ENCODE measurements around the gene PAFAH1B1.
"Not testable (repeated sequence)": the region's sequence is repeated elsewhere in the genome, so short reads cannot be mapped to it uniquely, and the experiment has no call there.

PAFAH1B1 gene

DNA sequence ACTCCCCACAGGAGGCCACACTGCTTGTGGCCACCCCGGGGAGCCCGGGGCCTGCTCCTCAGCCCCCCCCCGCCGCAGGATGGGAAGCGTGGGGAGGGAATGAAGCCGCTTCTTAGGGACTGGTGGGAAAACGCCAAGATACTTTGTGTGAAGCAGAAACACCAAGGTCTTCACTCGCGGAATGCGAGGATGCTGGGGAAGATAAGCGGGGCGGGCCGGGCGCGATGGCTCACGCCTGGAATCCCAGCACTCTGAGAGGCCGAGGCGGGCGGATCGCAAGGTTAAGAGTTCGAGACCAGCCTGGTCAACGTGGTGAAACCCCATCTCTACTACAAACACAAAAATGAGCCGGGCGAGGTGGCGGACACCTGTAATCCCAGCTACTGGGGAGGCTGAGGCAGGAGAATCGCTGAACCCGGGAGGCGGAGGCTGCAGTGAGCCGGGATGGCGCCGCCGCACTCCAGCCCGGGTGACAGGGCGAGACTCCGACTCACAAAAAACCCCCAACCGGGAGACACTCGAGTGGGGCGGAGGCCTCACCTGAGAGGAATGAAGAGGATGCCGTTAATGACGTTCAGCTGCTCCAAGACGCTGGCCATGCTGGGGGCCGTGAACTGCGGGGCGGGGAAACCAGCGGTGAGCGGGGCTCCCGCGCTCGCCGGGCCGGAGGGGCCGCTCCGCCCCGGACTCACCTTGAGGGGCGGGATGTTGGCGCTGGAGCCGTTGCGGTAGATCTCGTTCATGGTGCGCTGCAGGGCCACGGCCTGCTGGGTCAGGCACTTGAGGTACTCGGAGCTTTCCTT, 97.8 kb downstream of the PAFAH1B1 start:
- no peak for DNase-seq

DNA sequence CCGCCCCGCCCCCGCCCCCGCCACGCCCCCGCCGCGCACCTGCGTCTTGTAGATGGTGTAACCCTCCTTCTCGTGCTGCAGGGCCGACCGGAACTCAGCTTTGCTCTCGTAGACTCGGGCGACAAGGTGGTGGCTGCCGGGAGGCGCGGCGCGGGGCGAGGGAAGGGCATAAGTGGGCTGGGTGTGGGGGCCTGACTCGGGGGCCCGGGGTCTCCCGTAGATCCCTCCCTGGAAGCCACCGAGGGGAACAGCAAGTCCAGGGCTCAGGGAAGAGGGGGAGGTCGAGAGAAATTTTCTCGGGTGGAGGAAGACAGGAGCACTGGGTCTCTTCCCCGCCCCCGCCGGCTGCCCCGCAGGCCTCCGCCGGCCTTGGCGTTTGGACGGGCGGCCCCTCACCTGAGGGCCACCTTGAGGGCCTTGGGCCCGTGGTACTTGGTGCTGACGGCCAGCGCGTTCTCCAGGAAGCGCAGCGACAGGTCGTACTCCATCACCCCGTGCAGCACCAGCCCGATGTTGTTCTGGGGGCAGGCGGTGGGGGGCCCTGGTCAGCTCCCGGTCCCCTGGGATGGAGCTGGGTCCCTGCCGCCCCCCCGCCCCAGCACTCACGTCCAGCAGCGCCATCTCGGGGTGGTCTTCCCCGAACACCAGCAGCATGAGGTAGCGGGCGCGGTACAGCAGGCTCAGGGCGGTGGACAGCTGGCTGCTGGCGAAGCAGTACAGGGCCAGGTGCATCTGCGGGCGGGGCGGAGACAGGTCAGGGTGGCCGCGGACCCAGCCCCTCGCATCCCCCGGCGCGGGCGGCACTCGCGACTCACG, 98.7 kb downstream of the PAFAH1B1 start:
- no peak for DNase-seq

DNA sequence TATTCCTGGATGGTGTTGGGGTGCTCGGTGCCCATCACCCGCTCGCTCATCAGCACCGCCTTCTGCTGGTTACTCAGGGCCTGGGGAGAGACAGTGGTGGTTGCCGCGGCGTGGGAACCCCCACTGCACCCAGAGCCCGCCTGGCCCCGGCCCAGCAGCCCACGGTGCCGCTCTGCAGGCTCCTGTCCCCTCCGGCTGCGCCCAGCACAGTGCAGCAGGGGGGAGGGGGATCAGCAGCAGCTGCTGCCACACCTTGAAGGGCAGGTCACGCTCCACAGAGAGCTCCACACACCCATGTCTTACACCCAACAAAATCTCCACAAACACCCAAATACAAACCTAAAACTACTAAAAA, 99.3 kb downstream of the PAFAH1B1 start:
- DNase-seq, result no peak

DNA sequence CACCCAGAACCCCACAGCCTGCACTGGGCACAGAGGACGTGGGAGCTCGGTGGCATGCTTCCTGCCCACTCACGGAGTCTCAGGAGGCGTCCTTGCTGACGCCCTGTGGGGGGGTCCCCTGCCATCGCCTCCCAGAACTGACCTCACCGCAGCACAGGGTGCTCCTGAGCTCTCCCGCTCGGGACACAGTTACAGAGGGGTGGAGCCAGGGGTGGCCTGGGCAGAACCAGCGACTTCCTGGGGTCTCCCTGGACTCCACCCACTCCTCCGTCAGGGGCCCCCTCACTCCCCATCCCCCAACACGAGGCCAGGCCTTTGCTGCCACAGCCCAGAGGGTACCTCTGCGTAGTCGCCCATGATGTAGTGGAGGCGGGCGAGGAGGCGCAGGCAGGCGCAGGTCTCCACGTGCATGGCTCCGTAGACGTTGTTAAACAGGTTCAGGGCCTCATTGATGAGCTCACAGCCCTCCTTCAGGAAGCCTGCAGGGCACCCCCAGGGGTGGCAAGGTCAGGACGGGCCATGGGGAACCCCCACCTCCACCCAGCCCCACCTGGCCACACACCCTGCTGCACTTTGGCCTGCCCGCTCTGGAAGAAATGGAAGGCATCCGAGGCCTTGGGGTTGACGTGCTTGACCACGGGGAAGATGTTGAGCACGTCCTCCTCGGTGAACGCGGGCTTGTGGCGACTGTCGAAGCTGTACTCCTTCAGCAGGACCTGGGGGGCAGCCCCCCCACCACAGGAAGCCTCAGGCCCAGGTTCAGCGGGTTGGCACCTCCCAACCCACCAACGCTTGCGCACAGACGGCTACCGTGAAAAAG, 100.3 kb downstream of the PAFAH1B1 start:
- no peak for DNase-seq

DNA sequence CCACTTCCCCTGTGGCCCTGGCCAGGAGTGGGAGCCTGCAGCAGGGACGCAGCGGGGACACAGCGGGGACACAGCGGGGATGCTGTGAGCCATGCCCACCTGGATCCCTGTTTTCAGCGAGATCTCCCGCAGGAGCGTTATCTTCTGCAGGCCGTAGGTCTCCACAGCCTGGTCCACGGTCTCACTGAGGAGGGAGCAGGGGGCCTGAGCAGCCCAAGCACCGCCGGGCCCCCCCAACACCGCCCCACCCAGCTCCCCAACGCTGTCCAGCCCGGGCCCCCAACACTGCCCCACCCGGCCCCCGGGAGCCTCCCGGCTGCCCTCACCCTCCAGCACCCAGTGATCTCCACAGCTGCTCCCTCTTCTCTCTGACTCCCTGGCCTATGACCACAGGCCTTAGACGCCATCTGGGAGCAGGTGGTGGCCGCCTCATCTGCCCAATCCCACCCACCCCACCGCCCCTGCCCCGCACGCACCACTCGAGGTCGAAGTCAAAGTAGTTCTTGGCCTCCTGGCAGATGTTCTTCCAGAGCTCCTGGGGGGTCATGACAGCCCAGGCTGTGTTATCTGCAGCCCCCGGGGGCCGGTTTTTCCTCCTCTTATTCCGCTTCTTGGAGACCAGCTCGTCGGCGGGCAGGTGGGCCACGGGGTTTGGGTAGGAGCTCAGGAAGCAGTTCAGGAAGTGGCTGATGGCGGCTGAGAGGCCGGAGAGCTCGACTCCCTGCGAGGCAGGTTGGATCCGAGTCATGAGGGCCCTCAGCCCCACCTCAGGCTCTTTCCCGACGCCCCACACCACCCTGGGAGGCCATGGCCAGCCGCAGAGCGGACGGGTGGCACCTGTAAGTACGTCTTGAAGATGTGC, 101.2 kb downstream of the PAFAH1B1 start:
- no peak for DNase-seq

DNA sequence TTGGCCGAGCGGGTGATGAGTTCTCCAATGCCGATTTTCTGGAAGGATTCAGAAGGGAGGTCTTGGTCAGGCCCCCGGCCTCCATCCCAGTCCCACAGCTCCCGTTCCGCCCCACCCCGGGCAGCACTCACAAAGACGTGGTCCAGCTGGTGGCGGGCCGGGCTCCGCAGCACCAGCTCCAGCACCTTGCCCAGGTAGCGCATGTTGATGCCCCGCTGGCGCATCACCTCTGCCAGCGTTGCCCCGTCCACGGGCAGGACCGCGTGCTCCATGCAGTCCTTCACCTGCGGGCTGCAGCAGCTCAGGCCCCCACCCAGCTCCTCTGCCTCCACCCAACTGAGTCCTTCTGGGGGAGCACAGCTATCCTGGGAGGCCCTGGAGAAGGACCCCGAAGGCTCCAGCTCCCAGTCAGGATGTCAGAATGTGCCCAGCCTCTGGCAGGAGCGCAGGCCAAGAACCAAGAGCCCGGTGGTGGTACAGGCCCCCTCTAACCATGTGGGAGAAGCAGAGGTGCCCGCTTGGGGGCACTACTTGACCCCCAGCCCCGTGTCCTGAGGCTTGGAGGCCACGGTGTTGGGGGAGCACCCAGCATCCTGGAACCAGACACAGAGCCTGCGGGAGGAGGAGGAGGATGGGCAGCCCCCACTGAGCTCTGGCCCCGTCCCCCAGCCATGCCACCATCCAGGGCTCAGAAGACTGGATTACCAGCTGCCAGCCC, 101.9 kb downstream of the PAFAH1B1 start:
- no peak for DNase-seq

DNA sequence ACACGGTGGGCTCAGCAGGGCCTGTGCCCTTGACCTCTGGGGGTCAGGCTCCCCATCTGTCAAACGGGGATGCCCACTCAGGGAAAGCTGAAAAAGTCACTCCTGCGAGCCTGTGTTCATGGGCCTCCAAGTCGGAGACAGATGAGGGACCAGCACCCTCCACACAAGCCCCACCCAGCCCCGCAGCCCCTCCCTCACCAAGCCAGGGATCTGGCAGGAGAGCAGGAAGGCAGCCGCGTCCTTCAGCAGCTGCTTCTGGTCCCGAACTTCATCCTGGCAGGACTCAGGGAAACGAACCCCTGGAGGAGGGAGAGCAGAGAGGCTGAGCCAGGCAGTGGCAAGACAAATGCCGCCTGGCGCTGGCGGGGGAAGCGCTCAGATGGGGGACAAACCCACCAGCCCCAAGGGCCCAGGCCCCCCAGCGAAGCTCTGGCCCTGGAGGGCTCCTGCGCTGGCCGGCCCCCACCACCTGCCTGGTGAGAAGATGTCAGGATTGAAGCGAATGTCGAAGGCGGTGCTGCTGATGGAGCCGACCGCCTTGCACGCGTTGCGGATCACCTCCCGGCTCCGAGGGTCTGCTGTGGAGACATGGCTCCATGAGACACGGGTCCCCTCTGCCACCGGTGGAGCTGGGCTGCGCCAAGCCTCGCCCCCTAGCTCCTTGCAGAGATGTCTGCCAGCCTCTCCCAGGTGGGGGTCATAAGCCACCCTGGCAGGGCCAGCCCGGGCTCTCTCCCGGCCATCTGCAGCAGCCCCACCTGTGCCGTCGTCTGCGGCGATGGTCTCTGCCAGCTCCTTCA, 102.7 kb downstream of the PAFAH1B1 start:
- DNase-seq, result no peak

DNA sequence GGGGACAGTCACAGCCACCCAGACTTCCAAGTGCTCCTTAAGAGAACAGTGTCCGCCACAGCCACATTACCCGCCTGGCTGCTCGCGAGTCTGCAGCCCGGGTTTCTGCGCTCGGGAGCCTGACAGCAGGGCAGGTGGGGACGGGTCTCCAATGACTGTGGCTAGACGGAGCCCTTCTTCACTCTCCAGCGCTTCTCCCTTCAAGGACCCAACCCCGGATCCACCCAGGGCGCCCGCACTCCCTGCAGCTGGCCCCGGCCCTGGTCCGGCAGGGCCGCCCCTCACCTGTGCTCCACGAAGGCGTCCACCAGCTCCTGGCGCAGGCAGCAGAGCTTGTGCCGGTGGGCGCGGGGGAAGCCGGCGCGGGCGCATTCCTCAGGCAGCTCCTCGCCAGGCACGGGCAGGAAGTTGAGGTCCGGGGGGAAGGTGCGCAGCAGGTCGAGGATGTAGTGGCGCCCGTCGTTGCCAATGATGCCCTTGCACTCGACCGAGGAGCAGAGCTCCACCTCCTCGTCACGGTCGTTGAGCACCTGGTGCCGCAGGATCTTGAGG, 104.2 kb downstream of the PAFAH1B1 start:
- no peak for DNase-seq

DNA sequence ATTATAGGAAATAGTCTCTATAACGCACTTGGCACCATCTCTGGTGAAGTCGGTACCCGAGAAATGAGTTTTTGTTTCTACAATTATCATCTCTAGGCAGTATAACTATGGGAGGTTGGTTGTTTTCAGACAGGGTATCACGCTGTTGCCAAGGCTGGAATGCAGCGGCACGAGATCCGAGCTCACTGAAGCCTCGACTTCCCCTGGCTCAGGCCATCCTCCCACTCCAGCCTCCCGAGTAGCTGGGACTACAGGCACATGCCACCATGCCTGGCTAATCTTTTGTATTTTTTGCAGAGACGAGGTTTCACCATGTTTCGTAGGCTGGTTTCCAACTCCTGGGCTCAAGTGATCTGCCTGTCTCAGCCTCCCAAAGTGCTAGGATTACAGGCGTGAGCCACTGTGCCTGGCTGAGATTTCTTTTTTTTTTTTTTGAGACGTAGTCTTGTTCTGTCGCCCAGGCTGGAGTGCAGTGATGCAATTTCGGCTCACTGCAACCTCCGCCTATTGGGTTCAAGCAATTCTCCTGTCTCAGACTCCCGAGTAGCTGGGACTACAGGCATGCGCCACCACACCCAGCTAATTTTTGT, 105.9 kb downstream of the PAFAH1B1 start:
- not testable (repeated sequence) for DNase-seq

DNA sequence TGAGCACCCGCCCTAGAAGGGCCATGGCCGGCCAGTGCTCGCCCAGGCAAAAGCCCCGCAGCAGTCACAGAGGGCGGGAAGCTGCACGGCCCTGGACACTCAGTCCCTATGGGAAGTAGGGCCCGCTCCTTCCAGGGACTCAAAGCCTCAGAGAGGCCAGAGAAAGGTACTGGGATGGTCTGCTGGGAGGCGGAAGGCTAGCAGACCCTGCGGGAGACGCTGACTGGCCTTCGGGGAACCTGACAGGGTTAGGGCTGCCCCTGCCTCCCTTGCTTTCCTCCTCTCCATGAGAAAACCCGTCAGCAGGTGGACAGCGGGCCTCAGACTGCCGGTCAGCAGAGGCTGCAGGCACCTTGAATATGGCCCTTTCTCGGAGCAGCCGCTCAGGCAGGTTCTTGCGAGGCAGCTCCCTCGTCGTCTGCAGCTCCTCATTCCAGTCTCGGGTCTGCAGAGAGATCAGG, 106.6 kb downstream of the PAFAH1B1 start:
- DNase-seq, result no peak

DNA sequence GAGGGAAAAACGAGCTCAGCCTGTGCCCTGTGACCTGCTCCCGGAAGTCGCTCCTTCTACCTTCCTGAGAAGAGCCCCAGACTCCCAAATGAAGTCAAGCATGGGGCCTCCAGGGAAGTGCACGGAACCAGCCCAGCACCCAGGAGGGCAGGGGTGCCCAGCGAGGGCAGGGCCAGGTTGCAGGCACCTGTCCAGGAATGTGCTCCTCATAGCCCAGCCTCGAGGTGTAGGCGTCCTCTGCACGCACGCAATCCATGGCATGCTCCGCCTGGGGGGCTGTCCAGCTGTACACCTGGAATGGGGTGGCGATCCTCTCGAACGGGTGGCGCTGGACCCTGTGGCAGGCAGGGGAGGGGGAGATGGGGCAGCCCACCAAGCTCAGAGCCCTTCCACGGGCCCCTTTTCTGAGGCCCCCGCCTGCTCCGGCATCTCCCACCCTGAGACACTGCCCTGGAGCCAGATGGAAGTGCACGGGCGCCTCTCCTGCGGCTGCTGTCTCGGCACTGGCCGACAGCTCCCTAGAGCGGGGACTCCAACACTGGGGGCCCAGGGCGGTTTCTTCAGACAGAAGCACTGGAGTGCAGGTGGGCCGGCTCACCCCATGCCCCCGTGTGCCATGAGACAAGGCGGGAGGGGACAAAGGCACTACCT, 107.2 kb downstream of the PAFAH1B1 start:
- DNase-seq, result no peak

DNA sequence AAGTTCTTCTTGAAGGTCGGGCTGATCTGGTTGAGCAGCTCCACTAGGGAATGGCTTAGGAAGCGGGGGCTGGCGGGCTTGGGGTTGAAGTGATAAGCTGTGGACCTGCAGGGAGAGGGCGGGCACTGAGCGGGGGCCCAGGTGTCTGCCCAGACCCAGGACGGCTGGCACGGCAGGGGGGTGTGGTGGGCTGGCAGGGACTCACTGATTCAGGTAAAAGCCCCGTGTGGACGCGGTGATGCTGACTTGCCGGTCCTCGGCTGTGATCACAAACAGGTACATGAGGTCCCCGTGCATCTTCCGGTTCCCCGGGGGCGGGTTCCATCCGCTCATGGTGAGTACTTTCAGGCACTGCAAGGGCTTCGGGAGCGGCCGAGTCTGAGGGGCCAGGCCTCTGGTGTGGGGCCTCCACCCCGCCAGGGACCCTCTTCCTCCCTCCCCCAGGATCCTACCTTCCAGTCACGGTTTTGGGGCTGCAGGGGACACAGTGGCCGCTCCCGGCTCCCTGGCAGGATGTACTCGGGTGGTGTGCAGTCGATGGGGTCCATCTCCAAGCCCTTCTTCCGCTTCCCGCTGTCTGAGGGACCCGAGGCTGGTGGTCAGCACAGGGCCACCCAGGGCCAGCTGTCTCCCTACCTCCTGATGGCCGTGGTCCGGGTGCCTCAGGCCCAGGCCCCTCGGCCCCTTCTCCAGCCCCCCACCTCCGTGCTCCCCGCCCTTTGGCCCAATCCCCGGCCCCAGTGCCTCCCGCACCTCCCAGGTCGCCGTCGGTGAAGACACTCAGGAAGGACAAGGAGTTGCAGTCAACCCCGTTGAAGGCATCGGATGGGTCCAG, 107.9 kb downstream of the PAFAH1B1 start:
- no peak for DNase-seq

DNA sequence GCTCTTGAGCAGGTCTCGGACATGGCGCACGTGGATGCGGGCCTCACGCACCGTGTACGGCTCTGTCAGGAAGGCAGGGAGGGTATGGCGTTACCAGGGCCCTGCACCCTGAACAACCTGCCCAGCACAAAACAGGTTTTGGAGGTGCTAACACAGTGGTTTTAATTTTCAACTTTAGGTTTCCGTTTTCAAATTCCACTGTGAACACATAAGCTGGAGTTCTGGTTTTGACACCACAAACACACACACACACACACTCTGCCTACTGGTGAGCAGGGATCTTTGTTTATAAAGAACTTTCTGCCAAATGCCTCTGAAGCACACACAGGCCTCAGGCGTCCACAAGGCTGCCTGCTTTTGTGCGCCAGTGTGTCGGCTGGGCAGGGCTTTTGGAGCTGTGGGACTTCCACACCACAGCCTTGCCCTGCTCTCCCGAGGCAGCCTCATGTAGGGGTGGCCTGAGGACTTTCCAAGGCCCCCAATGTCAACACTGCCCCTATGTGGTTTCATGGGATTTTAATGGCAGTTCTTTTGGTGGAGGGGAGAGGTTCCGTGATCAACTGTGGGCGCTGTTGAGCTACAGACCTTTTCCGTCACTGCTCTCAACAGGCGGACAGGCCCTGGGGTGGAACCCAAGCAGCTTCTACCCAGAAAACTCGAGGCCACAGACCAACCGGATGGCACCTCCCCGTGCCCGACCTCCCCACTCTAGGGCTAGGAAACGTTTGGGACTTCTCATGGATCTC, 108.7 kb downstream of the PAFAH1B1 start:
- DNase-seq, result no peak

DNA sequence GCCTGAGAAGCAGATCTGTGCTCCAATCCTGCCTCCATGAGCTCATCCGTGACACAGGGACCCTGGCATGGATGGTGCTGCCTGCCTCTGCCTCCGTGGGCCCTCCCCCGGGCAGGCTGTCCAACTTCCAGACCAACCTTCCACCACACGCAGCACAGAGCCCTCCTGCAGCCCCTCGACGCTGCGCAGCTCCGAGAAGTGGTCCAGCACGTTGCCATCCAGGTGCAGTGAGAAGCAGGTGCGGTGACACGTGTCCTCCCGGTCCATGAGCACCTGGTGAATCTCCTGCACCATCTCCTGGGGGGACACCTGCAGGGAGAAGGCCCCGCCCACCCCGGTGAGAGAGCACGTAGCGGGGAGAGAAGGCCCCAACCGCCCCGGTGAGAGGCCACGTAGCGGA, 109.7 kb downstream of the PAFAH1B1 start:
- no peak for DNase-seq

DNA sequence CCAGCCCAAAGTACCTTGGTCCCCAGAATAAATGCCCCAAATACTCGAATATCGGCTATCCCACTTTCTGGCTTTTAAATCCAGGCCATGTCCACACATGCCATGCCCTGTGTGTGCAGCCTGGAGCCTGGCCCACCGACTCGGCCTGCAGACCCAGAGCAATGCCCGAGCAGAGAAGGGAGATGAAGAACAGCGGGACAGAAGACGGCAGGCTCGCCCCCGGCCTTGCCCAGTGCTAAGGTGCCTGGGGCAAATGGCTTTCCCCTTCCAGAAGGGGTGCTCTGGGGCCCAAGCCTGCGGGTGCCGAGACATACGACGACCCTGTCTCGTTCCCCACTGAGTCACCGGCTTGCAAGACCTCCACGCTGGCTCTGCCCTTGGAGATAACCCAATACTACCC, 110.2 kb downstream of the PAFAH1B1 start:
- no peak for DNase-seq

DNA sequence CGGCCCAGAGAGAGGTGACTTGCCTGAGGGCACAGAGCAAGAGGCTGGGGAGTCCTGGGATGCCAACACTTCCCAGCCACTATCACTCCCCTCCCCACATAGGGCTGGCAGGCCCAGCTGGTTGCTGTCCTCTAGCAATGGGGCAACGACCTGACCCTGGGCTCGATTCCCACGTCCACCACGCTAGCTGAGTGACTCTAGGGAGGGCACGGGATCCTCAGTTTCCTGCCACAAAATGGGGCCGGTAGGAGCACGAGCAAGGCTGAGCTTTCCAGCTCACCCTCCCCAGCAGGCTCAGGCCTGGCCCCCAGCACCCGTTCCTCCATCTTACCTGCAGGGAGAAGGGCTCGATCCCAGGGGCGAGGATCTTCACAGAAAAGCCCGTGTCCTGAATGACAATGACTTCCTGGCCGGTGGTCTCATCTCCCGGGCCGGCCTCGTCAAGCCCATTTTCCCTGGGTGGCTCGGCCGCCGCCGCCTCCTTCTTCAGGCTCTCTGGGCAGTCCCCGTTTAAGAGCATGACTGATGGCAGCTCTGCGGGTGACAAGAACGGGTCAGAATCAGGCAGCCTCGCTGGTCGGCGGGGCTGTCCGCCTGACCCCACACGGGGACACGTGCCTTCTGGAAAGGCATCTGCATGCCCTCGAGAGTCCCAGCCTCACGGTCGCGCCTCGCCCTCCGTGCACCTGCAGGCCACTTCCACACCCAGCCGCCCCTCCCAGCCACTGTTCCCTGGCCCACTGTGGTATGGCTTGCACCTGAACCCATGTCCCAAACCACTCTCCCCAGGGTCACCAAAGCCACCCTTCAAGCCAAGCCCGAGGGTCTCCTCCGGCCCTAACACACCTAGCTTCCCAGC, 110.8 kb downstream of the PAFAH1B1 start:
- DNase-seq, result no peak

DNA sequence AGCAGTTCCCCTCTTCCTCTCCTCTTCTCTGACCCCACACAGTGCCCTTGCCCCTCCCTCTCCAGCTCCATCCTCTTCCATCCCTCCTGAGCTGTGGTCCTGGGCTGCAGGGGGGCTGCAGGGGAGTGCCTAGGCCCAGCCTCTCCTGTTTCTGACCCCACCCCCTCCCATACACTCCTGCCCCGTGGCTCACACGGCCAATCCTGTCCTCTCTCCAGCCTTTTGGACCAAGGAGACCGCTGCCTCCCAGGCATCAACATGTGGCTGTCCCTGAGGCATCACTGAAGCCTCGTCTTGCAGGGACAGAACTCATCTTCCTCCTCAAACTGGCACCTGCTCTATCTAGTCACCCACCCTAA, 111.4 kb downstream of the PAFAH1B1 start:
- DNase-seq, result no peak

Measured in stimulated activated CD4-positive, alpha-beta T cell treated with anti-CD3 and anti-CD28 coated beads, Interleukin-15, amount 100 ng/mL, for 24 hours (primary cell).